CD4-positive, alpha-beta T cell treated with Interleukin-2 at 100 ng/mL for 4 hours (primary cell): ENCODE results near the gene IGFBP3.

ENCODE experiments used
- DNase-seq: peaks from one replicate; pipeline ENCODE4 v3.0.0-alpha.2; 2020; ENCODE audit warnings: low spot score

Gene IGFBP3

DNA sequence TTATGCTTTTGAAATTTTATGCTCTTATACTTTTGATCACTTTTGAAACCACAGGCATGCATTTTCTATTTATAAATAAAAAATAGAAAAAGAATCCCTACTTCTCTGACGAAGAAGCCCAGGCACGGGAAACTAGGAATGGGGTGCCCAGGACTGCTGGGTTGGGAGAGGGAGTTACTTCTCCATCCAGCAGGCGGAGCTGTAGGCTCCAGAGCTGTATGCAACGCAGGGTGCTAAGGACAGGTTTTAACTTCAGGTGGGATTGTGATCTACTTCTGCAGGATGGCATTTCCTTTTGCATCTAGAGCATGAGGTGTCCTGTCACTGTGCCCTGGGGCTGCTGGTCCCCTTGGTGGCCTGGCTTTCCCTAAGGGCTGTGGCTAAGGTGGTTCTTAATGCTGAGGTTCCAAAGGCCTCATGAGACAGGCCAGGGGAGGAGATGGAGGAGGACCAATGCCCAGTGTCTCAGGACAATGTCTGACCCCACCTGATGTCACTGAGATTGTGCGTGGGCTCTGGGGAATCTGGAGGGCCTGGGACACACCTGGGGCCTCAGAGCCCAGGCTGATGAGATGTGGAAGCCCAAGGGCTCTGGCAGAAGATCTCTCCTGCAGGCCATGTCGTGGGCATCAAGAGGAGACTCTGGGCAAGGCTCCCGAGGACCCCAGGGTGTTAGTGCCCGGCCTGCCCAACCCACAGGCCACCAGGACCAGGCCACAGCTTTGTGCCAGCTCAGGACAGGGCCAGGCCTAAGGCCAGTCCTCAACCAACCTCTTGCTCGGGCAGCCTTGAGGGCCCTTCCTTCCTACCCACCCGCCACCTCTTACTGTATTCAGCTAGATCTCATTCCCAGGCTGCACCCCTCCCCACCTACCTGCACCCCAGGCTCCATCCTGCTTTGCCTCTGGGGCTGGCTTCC, 48.7 kb downstream of the IGFBP3 start:
- DNase-seq = no peak

DNA sequence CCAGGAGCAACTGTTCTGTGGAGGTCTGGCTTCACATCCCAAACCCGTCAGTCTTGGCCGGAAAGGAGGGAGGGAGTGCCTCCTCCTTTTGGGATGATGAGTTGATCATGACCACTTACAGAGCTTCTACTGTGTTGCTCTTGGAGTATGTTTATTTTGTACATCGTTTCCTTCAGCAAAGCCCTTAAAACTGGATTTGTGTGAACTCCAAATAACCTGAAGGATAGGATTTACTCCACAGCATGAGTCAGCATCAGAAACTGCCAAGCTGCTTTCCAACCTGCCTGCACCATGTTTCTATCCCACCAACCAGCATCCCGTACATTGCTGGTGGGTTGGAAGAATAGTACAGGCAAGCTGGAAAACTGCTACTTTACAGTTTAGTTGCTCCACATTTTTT, 51.6 kb downstream of the IGFBP3 start:
- no peak for DNase-seq

DNA sequence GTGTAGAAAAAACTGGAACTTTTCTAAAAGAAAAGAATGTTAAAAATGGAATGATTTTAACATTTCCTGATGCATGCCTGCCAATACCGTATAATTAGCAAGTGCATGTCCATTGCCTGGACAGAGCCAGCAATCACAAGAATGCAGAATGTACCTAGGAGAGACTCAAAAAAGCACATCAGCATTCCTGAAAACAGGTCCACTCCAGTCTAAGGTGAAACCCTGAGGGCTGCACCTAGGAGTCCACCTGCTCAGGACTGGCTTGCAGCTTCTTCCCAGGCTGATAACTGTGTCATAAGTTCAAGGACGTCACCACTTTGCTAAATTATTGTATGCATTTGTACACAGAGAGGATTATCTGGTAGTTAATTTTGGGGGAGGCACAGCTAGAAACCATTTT, 53.6 kb downstream of the IGFBP3 start:
- DNase-seq = no peak

DNA sequence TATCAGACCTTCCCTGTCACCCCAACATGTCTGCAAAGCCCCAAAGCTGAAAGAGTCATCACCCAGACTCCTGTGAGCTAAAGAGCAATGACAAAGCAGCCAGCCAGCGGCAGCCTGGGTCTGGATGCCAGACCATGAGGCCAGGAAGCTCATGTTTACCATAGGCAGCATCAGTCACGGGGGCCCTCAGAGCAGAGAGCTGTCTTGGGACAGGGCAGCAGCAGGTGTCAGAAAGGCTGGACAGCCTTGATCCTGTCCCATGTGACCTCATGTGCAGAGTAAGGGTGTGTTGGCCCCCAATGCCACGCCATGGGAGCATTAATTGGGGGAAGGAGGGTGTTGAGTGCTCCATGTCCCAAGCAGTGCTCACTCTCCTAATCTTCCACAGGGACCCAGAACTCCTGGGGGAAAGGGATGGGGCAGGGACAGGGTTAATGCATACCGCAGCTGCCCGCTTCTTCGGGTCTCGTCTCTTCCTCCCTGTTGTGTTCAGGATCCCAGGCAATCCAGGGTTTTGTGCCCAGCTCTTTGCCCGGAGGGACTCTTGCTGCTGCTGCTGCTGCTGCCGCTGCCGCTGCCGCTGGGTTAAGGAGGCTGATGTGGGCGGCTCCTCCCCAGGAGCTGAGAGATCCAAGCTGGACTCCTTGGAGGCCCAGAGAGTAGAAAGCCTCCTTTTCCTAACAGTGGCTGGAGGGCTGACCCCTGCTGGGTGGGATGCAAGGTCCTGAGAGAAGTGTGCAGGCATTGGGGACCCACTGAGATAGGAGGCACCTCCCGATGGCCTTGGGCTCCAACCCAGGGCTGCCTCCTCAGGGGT, 55.3 kb downstream of the IGFBP3 start:
- no peak for DNase-seq

DNA sequence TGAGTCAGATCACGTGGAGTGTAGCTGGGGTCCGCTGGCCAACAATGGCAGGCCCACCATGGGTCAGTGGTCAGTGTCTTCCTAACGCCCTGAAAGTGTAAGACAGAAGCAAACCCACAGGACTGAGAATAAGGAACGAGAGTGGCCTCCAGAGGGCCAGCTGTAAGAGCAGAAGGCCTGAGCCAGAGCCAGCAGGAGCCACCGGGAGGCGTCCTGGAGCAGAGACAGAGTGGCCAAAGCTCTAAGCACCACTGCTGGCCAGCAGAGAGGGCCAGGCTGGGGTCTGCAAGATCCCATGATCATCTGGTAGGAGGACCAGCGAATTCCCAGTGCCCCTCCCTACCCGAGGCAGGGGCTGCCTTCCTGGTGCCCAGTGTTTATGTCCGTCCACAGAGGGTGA, 57.4 kb downstream of the IGFBP3 start:
- DNase-seq = no peak
